Keratinocyte (primary cell): ENCODE results near the gene NRF1. TPM values are rescaled to one million over a fixed set of nuclear protein-coding genes. Genes with fewer than 3 reads are reported as not detected.
"Not testable (repeated sequence)": the region's sequence is repeated elsewhere in the genome, so short reads cannot be mapped to it uniquely, and the experiment has no call there.

Source experiments
- DNase-seq: peaks from one replicate; pipeline ENCODE4 v3.0.0-alpha.2; 2011; ENCODE audit warnings: low read depth, missing footprints, low spot score
- FAIRE-seq: peaks from 2 replicates; lab custom pipeline; 2011; peaks lifted over from hg19 to GRCh38; lab: Jason Lieb, UNC
- H2AFZ ChIP-seq: 2 replicates; pipeline ENCODE4 v1.6.0; 2012; ENCODE audit warnings: low read length, control low read depth, inconsistent platforms; ENCODE audit not compliant: control insufficient read depth
- H3K27ac ChIP-seq: 2 replicates; pipeline ENCODE4 v1.5.1; 2011; ENCODE audit warnings: low read length; ENCODE audit not compliant: control insufficient read depth, insufficient read depth
- H3K27me3 ChIP-seq: 3 replicates; pipeline ENCODE4 v1.6.0; 2011; ENCODE audit warnings: low read length; ENCODE audit not compliant: control insufficient read depth, insufficient read depth; ENCODE audit errors: extremely low read depth
- H3K36me3 ChIP-seq, 2 experiments: 2 replicates in 1 of 2; 3 replicates in 1 of 2; pipeline ENCODE4 v1.5.1; 2011; ENCODE audit warnings: low read length in 2 of 2, mild to moderate bottlenecking in 1 of 2; ENCODE audit not compliant: control insufficient read depth in 2 of 2, insufficient read depth in 2 of 2; ENCODE audit errors: extremely low read depth in 1 of 2
- H3K4me1 ChIP-seq: 3 replicates; pipeline ENCODE4 v1.5.1; 2011; ENCODE audit warnings: low read length; ENCODE audit not compliant: control insufficient read depth, insufficient read depth; ENCODE audit errors: extremely low read depth
- H3K4me2 ChIP-seq: 3 replicates; pipeline ENCODE4 v1.6.0; 2011; ENCODE audit warnings: low read depth, low read length; ENCODE audit not compliant: control insufficient read depth, insufficient read depth; ENCODE audit errors: extremely low read depth
- H3K4me3 ChIP-seq, 3 experiments: fragments of 200-600 bp in 1 of 3; sonication (generic) in 1 of 3; 2 replicates in 2 of 3; 3 replicates in 1 of 3; pipeline ENCODE4 v1.5.1; 2011 to 2016; ENCODE audit warnings: low read length in 3 of 3, mild to moderate bottlenecking in 3 of 3, control low read depth in 2 of 3, inconsistent platforms in 1 of 3, low read depth in 1 of 3, mixed read lengths in 1 of 3, mixed run types in 1 of 3, moderate library complexity in 1 of 3; ENCODE audit not compliant: control insufficient read depth in 2 of 3, insufficient read depth in 2 of 3; ENCODE audit errors: extremely low read depth in 1 of 3
- H3K79me2 ChIP-seq: 2 replicates; pipeline ENCODE4 v1.6.0; 2012; ENCODE audit warnings: low read length; ENCODE audit not compliant: control insufficient read depth, insufficient read depth
- H3K9ac ChIP-seq: 3 replicates; pipeline ENCODE4 v1.6.0; 2011; ENCODE audit warnings: low read length; ENCODE audit not compliant: control insufficient read depth, insufficient read depth; ENCODE audit errors: extremely low read depth
- H3K9me1 ChIP-seq: 3 replicates; pipeline ENCODE4 v1.6.0; 2011; ENCODE audit warnings: low read length; ENCODE audit not compliant: control insufficient read depth, insufficient read depth; ENCODE audit errors: extremely low read depth
- H3K9me3 ChIP-seq: 2 replicates; pipeline ENCODE4 v1.5.1; 2012; ENCODE audit warnings: low read depth, low read length; ENCODE audit not compliant: control insufficient read depth
- H4K20me1 ChIP-seq: 3 replicates; pipeline ENCODE4 v1.6.0; 2011; ENCODE audit warnings: low read length; ENCODE audit not compliant: control insufficient read depth, insufficient read depth; ENCODE audit errors: extremely low read depth
- CTCF ChIP-seq, 3 experiments: IDR thresholded peaks in 1 of 3; conservative IDR thresholded peaks in 1 of 3; optimal IDR thresholded peaks in 1 of 3; 2 replicates in 2 of 3; 3 replicates in 1 of 3; pipeline versions ENCODE3 to v1.5.1; 2011; ENCODE audit warnings: low read length in 3 of 3, mild to moderate bottlenecking in 3 of 3, moderate library complexity in 2 of 3, control low read depth in 1 of 3, inconsistent platforms in 1 of 3; ENCODE audit not compliant: insufficient read depth in 2 of 3; ENCODE audit errors: extremely low read depth in 1 of 3
- EZH2 ChIP-seq: IDR thresholded peaks from one replicate; pipeline ENCODE4 v1.6.1; 2012; ENCODE audit warnings: inconsistent platforms, mild to moderate bottlenecking, low read length, moderate library complexity
- dilution Hi-C: fragments of 300-500 bp; cut with MboI; formaldehyde crosslinking; loops from one replicate; pipeline ENCODE4 v1.7.0; 2020; ENCODE audit warnings: low sequenced_read_pairs; ENCODE audit not compliant: extremely low pct_ligation_motif_present
- polyA minus RNA-seq, 3 experiments: library from RNA; depleted of rRNA, polyadenylated mRNA; stranded (reverse); fragments of >200 nt; gene quantifications; 1 replicate in 1 of 3; 2 replicates in 1 of 3; 3 replicates in 1 of 3; pipeline ENCODE4 v1.2.3, GENCODE V29; 2011
- polyA plus RNA-seq, 5 experiments: library from polyadenylated mRNA; depleted of rRNA in 3 of 5; stranded (reverse) in 3 of 5; stranded (forward) in 1 of 5; unstranded in 1 of 5; fragments of >200 nt; gene quantifications; 1 replicate in 1 of 5; 2 replicates in 3 of 5; 3 replicates in 1 of 5; pipeline versions ENCODE4 v1.2.1 to v1.2.3, GENCODE V29; 2011 to 2012; ENCODE audit warnings: missing spikeins in 2 of 5, low read depth in 1 of 5, low replicate concordance in 1 of 5

Gene NRF1
- polyA plus RNA-seq, result 9.2 to 12.6 TPM (median 10.4 TPM) in 3 replicates
- 3.1 TPM for polyA plus RNA-seq (2011; ENCODE audit: low read depth)
- 6.7 and 7.0 TPM in 2 replicates for polyA plus RNA-seq (2011; cell fraction: cytosol; rRNA removed)
- polyA plus RNA-seq (2011; cell fraction: nucleus; rRNA removed), result 20.3 and 25.7 TPM in 2 replicates
- 7.1 and 8.3 TPM in 2 replicates for polyA plus RNA-seq (2012; ENCODE audit: low replicate concordance)
- polyA minus RNA-seq, result 17.2 to 28.9 TPM (median 22.8 TPM) in 3 replicates
- polyA minus RNA-seq (2011; cell fraction: cytosol; rRNA and poly(A)+ RNA removed), result 9.0 TPM
- 12.3 and 29.0 TPM in 2 replicates for polyA minus RNA-seq (2011; cell fraction: nucleus; rRNA and poly(A)+ RNA removed)

DNA sequence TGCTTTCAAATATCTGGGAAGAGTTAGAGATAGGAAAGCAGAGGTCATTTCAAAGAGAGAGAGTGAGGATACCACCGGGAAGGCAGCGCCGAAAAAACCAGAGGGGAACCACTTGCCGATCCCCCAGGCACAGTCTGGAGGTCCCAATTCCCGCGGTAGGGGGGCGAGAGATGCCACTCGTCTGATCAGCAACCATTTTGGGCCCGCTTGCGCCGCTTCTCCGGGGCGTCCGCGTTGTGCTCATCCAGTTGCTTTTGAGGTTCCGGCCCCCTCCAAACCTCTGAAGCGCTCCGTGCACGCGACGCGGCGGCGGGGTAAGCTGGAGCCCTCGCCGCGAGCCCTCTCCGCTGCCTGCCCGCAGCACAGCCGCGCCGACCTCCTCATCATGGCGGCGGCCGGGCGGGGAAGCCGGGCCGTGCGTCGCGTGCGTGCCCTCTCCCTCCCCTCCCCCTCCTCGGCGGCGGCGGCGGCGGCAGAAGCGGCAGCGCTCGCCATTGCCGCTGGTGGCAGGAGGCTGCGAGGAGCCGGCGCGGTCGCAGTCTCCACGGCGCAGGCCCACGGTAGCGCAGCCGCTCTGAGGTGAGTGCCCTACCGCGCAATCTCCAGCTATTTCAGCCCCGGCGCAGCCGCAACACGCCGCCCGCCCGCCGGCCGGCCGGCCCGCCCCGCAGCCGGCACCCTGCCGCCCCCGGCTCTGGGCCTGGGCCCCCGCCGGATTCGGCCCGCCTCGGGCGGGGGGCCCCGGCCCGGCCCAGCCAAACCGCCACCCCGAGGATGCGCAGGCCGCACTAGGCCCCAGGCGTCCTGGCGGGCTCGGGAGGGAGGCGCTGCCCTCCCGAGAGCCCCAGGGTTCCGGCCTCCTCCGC, at the start of gene NRF1:
Gene NRF1, plus strand, starts transcription at position 475 of the 866 bp plus-strand sequence. CDS start 45,632 bp downstream, outside the sequence.
- H3K9me1 ChIP-seq, result no peaks in the 10 kb centered on the region
- peak within 1 kb of the TSS; percentile 90 for H2AFZ ChIP-seq
- peaks cover 4 to 14% of the 10 kb centered on the region in 2 experiments for H3K36me3 ChIP-seq
- FAIRE-seq (no peak), DNase-seq (no peak)
- dilution Hi-C loops, result no loop called here
- peaks cover 62% of the 10 kb centered on the region for H3K79me2 ChIP-seq
- H3K4me1 ChIP-seq, result peaks cover 38% of the 10 kb centered on the region
- peak within 1 kb of the TSS; percentile 93 for H3K27ac ChIP-seq
- peak in 1 of 3 experiments; percentile 29 for TF ChIP-seq CTCF (optimal IDR thresholded peaks at IDR 0.05 in 1 of 3, IDR thresholded peaks at IDR 0.05 in 1 of 3, conservative IDR thresholded peaks at IDR 0.05 in 1 of 3; ENCODE audit: extremely low read depth in 1 of 3, insufficient read depth in 2 of 3, low read length in 3 of 3)
- no peak for TF ChIP-seq EZH2
- no peaks in the 10 kb centered on the region for H3K27me3 ChIP-seq
- no peaks in the 10 kb centered on the region for H3K9me3 ChIP-seq
- peak within 1 kb of the TSS; percentile 85 for H3K4me2 ChIP-seq
- no peaks in the 10 kb centered on the region for H4K20me1 ChIP-seq
- peak within 1 kb of the TSS; percentile 93 for H3K9ac ChIP-seq
- H3K4me3 ChIP-seq, result peak within 1 kb of the TSS; percentile 90 to 99 (median 98)

DNA sequence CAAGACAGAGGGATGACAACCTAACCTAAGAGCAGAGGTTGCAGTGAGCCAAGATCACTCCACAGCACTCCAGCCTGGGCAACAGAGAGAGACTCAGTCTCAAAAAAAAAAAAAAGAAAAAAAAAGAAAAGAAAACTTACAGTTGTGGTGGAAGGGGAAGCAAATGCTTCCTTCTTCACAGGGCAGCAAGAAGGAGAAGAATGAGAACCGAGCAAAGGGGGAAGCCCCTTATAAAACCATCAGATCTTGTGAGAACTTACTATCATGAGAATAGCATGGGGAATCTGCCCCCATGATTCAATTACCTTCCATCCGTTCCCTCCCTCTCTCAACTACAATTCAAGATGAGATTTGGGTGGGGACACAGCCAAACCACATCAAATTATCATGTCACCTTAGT, 45.2 kb upstream of the NRF1 start:
- not testable (repeated sequence) for H3K9ac ChIP-seq, H4K20me1 ChIP-seq, FAIRE-seq

More for the DNA sequence above, 45.2 kb upstream of the NRF1 start:
- H2AFZ ChIP-seq, H3K36me3 ChIP-seq, H3K9me1 ChIP-seq, H3K9me3 ChIP-seq, dilution Hi-C loops, H3K27ac ChIP-seq, H3K27me3 ChIP-seq, H3K4me2 ChIP-seq, DNase-seq, H3K79me2 ChIP-seq, H3K4me3 ChIP-seq: not testable (repeated sequence)
- H3K4me1 ChIP-seq, result peaks cover 12% of the 10 kb centered on the region
